Hindlimb muscle (tissue), 1 donor: ENCODE data around the gene CFDP1. TPM values are rescaled to one million over a fixed set of nuclear protein-coding genes. Genes with fewer than 3 reads are reported as not detected.

Experiments
- DNase-seq: peaks from one replicate; pipeline ENCODE4 v3.0.0-alpha.2; 2013
- polyA plus RNA-seq: library from polyadenylated mRNA; unstranded; fragments of 120-200 nt; gene quantifications from one replicate; pipeline ENCODE4 v1.2.1, GENCODE V29; 2013; ENCODE audit not compliant: insufficient read length

CFDP1 gene
- polyA plus RNA-seq, 1 donor, result 73.0 TPM

DNA sequence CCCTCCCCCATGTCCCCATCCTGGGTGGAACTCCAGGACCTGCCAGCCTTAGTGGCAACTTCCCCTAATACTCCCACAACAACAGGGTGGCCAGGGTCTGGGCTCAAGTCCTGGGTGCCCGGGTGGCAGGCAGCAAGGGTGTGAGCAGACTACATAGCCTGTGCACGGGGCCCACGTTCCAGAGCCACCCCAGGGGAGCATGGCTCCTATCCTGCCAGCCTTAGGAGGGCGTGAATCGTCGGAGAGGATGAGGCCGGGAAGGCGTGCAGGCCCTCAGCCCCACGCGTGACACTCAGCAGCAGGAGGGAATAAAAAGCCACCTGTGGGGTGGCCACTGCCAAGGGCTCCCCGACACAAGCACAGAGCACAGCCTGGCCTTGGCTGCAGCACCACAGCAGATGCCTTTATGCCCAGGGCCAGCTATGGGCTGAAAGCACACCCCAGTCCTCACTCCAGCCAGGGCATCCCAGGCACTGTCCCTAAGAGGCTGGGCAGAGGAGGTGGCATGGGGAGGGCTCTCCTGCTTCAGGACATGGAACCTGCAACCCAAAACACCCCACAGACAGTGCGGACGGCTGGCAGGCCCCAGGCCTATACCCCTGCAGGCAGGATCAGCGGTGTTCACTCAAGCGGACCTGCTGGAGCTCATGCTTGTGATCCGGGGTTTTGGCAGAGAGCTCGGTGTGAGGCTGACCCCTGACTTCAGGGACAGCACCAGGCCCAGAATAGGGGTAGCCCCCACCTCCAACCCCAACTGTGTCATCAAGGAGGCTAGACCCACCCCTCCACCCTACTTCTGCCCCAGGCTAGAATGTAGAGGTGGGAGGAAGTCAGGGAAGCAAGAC lies 184.5 kb downstream of the CFDP1 start:
- DNase-seq, result no peak

DNA sequence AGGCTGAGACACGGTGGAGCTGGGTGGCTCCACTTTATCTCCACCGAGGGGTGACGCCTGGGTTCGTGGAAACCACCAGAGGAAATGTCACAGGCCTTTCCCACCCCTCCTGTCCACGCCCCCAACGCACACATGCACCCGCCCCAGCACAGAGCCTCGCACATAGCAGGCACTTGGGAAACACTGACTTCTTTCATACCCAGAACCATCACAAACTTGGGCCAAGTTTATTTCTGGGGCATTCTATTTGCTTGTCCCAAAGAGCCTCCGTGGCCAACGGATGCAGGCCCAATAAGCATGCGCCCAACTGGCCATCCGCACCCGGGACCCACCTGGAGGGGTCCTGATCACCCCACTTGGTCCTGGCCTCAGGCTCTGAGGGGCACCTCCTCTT lies 185.2 kb downstream of the CFDP1 start:
- DNase-seq, result no peak

DNA sequence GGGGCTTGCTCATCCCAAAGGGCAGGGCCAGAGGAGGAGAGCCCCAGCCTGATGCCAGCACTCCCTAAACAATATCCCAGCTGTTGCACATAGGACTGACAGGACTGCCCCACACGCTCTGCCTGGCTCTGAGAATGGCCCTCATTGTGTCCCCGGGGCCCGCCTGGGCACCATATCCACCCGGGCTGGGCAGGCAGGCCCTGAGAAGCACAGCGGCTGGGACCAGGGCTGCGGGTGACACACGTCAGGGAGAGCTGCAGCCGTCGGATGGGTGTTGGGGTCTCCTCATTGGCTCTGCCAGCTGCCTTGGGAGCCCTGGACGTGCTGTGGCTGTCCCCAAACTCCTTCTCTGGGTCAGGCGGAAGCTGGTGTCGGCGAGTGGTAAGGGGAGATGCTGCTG lies 186.1 kb downstream of the CFDP1 start:
- DNase-seq, result no peak

DNA sequence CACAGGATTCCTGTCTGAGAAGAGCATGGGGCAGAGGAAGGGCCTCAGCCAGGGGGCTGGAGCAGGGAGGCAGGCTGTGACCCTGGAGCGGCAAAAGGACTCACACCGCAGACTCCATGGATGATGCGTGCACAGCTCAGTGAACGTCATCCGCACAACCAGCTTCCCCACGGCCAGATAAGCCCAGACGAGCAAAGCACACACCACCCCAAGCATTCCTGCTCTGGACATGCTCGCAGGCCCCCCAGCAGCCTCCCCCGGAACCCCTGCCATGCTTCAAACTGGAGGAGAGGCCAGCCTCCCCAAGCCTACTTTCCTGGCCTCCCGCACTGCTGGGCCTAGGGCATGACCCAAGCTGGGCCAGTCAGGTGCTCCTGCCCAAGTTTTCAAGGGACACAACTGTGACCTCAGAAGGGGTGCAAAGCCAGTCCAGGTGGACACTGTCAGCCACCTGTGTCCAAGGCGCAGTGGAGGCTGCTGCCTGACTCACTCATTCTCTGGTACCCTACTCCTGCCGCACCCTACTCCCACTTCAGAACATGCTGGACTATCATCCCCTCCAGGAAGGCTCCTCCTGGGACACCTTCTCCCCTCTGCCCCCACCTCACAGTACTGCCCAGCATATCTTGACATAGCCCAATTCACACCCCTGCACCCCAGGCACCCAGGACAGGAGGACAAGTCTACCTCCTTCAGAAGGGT lies 186.6 kb downstream of the CFDP1 start:
- DNase-seq, result no peak

DNA sequence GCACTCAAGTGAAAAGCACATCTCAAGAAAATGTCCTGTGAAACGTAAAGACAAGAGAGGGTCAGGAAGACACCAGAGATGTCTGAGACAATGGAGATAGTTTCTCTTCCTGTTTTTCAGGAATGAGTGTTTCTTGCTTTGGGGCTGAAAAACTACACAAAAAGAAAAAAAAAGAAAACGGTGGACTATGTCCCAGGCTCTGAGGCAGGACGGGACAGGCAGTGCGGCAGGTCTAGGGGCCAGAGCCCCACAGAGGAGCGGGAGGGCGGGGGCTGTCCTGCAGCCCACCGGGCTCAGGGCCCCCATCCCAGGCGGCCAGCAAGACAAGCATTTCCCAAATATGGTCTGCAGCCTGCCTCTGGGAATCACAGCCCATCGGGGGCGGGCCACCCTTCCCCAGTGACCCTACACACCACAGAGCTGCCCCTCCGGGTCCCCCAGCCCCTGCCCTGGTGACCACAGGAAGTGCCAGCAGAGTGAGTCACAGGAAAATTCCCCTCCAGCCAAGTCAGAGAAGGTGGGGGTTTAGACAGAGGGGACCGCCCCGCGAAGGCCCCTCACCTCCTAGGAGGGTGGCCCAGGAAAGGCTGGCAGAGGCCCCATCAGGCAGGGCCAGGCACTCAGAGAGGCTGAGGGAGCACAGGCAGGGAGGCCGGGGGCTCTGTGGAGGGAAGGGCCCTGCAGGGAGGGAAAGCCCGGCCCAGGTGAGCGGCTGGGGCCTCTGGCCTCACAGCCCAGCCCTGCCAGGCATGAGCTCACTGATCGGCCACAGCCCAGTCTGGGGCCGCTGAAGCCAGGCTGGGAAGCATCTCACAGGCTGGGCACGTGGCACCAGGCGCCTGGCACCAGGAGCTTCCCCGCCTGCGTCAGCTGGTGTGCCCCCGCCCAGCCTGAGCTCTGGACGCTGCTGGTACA lies 188.2 kb downstream of the CFDP1 start:
- peak; percentile 85 for DNase-seq

DNA sequence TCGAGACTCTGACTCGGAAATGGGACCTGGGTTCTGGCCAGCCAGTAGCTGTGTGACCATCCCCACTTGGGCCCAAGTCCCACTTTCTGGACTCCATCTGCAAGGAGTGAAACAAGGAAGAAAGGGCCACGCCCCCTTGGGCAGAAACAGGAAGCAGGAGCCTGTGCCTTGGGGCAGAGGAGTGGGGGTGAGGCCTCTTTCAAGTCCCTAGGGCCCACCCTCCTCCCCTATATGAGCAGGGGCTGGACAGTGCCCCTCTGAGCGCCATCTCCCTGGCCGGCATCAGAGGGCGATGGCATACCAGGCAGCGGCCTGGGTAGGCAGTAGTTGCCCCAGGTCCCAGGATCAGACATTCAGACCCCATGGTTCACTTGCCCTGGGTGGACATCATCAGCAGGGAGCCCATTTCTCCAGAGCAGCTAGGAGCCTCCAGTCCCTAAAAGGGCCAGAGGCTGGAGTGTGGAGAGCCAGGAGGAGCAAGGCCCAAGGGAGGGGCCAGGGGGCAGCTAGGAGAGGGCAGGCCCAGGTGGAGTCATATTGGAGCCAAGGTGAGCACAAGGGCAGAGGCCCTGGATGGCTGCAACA lies 189.0 kb downstream of the CFDP1 start:
- no peak for DNase-seq

Other genes starting within 250 kb of the CFDP1 start
- 0.23 TPM for gene CTRB2, start 226.3 kb downstream of the CFDP1 start, polyA plus RNA-seq
- 0.15 TPM for gene CTRB1, start 214.5 kb downstream of the CFDP1 start, polyA plus RNA-seq
- 69.4 TPM for gene BCAR1, start 181.9 kb downstream of the CFDP1 start, polyA plus RNA-seq
- gene TMEM170A, start 31.2 kb upstream of the CFDP1 start, polyA plus RNA-seq, result 18.1 TPM
- gene CHST6, start 61.9 kb upstream of the CFDP1 start, polyA plus RNA-seq, result 0.77 TPM
- gene CHST5, start 102.6 kb upstream of the CFDP1 start, polyA plus RNA-seq, result not detected
- 7.0 TPM for gene TMEM231, start 122.7 kb upstream of the CFDP1 start, polyA plus RNA-seq
- 111 TPM for gene GABARAPL2, start 132.9 kb upstream of the CFDP1 start, polyA plus RNA-seq
- 33.9 TPM for gene ADAT1, start 189.8 kb upstream of the CFDP1 start, polyA plus RNA-seq
- 116 TPM for gene KARS1, start 214.2 kb upstream of the CFDP1 start, polyA plus RNA-seq
- gene TERF2IP, start 214.3 kb upstream of the CFDP1 start, polyA plus RNA-seq, result 64.0 TPM
- 0.15 TPM for gene CPHXL2, start 243.5 kb upstream of the CFDP1 start, polyA plus RNA-seq